MM.1S (cell line): Measurements from ENCODE around the gene TMEM51.

Experiments
- EZH2 ChIP-seq: fragments of 300-600 bp; sonication (generic); optimal IDR thresholded peaks from 2 replicates; pipeline ENCODE3; 2017; ENCODE audit warnings: low read depth, mild to moderate bottlenecking, antibody characterized with exemption, low read length, mixed read lengths
- TF ChIP-seq, protein P1 (sequence below): fragments of 300-600 bp; sonication (generic); IDR thresholded peaks from 2 replicates; pipeline ENCODE4 v1.5.1; 2016; ENCODE audit warnings: antibody characterized with exemption, low read length, mixed read lengths

DNA sequence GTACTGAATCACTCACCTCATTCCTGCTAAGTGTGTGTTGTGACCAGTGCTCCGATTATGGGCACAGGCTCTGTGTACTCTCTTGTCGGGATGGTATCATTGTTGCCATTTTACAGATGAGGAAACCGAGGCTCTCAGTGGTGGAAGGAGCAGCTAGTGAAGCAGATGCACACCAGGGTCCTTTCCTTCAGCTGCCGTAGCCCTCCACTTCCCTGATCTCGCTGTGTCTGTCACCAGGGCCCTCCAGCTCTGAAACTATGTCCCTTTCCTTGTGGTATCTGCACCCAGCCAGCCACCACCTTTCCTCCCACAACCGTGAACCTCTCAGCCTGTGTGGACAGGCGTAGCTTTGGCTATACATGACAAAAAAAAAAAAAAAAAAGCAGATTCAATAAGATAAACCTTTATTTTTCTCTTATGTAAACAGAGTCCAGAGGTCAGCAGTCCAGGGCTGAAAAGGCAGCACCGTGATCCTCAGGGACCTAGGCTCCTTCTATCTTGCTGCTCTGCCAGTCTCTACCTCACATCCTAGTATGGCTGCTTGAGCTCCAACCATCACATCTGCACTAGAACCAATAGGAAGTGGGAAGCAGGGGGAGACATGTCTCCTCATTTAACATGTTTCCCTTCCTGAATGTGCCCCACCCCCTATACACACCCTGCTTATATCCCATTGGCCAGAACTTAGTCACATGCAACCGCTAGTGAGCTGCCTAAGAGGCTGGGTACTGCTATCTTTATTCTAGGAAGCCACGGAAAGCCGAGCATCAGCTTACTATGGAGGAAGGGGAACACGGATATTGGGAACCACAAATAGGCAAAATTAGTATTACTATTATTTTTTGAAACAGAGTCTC is 44.3 kb downstream of the TMEM51 start:
- no peak for TF ChIP-seq EZH2
- TF ChIP-seq, protein P1, sequence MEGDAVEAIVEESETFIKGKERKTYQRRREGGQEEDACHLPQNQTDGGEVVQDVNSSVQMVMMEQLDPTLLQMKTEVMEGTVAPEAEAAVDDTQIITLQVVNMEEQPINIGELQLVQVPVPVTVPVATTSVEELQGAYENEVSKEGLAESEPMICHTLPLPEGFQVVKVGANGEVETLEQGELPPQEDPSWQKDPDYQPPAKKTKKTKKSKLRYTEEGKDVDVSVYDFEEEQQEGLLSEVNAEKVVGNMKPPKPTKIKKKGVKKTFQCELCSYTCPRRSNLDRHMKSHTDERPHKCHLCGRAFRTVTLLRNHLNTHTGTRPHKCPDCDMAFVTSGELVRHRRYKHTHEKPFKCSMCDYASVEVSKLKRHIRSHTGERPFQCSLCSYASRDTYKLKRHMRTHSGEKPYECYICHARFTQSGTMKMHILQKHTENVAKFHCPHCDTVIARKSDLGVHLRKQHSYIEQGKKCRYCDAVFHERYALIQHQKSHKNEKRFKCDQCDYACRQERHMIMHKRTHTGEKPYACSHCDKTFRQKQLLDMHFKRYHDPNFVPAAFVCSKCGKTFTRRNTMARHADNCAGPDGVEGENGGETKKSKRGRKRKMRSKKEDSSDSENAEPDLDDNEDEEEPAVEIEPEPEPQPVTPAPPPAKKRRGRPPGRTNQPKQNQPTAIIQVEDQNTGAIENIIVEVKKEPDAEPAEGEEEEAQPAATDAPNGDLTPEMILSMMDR = no peak
